ENCODE measurements around the gene SLC7A6OS.

Gene SLC7A6OS

GRCh38 chr16:68345958-68346635 lies 35.4 kb upstream of the SLC7A6OS start:
- TF ChIP-seq YY1 (IDR thresholded peaks at IDR 0.05; ENCODE audit: low read depth) (no peak), TCF12 (IDR thresholded peaks at IDR 0.05; ENCODE audit: low read depth) (no peak), NFIC (IDR thresholded peaks at IDR 0.05) (no peak), CREB1 (IDR thresholded peaks at IDR 0.05; ENCODE audit: low read depth) (no peak), FOXM1 (IDR thresholded peaks at IDR 0.05; ENCODE audit: borderline replicate concordance, low read depth) (no peak), EGR1 (IDR thresholded peaks at IDR 0.05) (no peak), TEAD4 (IDR thresholded peaks at IDR 0.05) (no peak), TAF1 (IDR thresholded peaks at IDR 0.05; ENCODE audit: low read depth) (no peak), RAD21 (IDR thresholded peaks at IDR 0.05; ENCODE audit: low read depth) (no peak), USF1 (IDR thresholded peaks at IDR 0.05) (no peak), EP300 (IDR thresholded peaks at IDR 0.05; ENCODE audit: borderline replicate concordance) (no peak), ZBTB7A (IDR thresholded peaks at IDR 0.05; ENCODE audit: low read depth) (no peak), CEBPB (IDR thresholded peaks at IDR 0.05) (no peak)
- TF ChIP-seq, protein P1, sequence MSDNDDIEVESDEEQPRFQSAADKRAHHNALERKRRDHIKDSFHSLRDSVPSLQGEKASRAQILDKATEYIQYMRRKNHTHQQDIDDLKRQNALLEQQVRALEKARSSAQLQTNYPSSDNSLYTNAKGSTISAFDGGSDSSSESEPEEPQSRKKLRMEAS (IDR thresholded peaks at IDR 0.05): no peak
- TF ChIP-seq, protein P2, sequence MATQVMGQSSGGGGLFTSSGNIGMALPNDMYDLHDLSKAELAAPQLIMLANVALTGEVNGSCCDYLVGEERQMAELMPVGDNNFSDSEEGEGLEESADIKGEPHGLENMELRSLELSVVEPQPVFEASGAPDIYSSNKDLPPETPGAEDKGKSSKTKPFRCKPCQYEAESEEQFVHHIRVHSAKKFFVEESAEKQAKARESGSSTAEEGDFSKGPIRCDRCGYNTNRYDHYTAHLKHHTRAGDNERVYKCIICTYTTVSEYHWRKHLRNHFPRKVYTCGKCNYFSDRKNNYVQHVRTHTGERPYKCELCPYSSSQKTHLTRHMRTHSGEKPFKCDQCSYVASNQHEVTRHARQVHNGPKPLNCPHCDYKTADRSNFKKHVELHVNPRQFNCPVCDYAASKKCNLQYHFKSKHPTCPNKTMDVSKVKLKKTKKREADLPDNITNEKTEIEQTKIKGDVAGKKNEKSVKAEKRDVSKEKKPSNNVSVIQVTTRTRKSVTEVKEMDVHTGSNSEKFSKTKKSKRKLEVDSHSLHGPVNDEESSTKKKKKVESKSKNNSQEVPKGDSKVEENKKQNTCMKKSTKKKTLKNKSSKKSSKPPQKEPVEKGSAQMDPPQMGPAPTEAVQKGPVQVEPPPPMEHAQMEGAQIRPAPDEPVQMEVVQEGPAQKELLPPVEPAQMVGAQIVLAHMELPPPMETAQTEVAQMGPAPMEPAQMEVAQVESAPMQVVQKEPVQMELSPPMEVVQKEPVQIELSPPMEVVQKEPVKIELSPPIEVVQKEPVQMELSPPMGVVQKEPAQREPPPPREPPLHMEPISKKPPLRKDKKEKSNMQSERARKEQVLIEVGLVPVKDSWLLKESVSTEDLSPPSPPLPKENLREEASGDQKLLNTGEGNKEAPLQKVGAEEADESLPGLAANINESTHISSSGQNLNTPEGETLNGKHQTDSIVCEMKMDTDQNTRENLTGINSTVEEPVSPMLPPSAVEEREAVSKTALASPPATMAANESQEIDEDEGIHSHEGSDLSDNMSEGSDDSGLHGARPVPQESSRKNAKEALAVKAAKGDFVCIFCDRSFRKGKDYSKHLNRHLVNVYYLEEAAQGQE (IDR thresholded peaks at IDR 0.05; ENCODE audit: low read depth): no peak

DNA sequence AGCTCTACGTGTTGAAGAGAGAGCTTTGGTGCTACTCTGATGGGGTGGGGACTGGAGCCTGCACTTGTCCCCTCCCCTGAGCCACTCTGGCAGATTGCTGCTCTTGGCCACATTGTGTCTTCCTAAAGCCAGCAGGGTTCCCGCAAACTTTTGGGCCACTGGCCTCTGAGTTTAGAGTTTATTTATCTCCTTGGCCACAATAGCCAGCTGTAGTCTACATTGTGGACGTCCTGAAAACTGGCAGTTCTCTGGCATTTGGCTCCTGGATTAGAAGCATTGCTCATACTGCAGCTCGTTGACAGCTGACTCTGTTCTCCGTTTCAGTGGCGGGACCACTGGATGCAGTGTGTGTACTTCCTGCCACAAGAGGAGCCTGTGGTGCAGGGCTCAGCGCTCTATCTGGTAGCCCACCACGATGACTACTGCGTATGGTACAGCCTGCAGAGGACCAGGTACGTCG lies 34.6 kb upstream of the SLC7A6OS start:
- TF ChIP-seq CREB1 (IDR thresholded peaks at IDR 0.05; ENCODE audit: low read depth) (no peak), RAD21 (IDR thresholded peaks at IDR 0.05; ENCODE audit: low read depth) (no peak), ZBTB7A (IDR thresholded peaks at IDR 0.05; ENCODE audit: low read depth) (no peak), USF1 (IDR thresholded peaks at IDR 0.05) (no peak), NFIC (IDR thresholded peaks at IDR 0.05) (no peak), TEAD4 (IDR thresholded peaks at IDR 0.05) (no peak), EGR1 (IDR thresholded peaks at IDR 0.05) (no peak), CEBPB (IDR thresholded peaks at IDR 0.05) (no peak), FOXM1 (IDR thresholded peaks at IDR 0.05; ENCODE audit: borderline replicate concordance, low read depth) (no peak), TCF12 (IDR thresholded peaks at IDR 0.05; ENCODE audit: low read depth) (no peak), EP300 (IDR thresholded peaks at IDR 0.05; ENCODE audit: borderline replicate concordance) (no peak)
- TF ChIP-seq, protein P1 (IDR thresholded peaks at IDR 0.05): no peak
- TF ChIP-seq, protein P2 (IDR thresholded peaks at IDR 0.05; ENCODE audit: low read depth): no peak

DNA sequence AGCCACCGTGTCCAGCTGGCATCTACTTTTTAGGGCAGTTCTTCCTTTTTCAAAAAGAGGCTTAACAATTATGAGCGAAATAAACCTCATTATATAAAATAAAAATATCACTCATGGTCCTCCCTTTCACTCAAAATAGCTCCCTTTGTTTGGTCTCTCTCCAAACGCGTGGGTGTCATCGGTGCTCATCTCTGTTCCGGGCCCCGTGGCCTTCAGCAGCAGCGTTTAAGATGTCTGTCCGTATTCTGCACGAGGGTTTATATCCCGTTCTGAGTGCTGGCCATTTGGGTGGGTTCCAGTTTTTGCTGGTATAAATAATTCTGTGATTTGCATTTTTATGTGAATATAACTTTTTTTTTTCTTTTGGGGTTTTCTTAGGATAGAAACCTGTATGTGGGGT lies 33.5 kb upstream of the SLC7A6OS start:
- TF ChIP-seq NFIC (IDR thresholded peaks at IDR 0.05): no peak
- no peak for TF ChIP-seq TCF12 (IDR thresholded peaks at IDR 0.05; ENCODE audit: low read depth)
- no peak for TF ChIP-seq EGR1 (IDR thresholded peaks at IDR 0.05)

DNA sequence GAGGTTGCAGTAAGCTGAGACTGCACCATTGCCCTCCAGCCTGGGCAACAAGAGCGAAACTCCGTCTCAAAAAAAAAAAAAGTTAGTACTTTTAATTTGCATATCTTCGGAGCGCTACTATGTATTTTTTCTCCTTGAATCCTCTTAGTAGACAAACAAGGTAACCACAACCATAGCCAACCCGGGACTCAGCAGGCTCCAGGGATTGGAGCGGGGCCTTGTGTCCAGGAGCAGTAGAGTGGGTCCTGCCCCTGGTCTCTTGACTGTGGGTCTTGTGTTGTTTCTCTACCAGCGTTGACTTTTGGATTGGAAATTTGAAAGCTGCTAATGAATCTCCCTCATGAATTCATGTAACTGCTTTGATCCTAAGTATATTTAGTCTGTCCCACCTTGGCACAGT lies 32.4 kb upstream of the SLC7A6OS start:
- TF ChIP-seq, protein P1 (IDR thresholded peaks at IDR 0.05): no peak
- TF ChIP-seq FOXM1 (IDR thresholded peaks at IDR 0.05; ENCODE audit: borderline replicate concordance, low read depth) (no peak), ZBTB7A (IDR thresholded peaks at IDR 0.05; ENCODE audit: low read depth) (no peak), YY1 (IDR thresholded peaks at IDR 0.05; ENCODE audit: low read depth) (no peak), CEBPB (IDR thresholded peaks at IDR 0.05) (no peak), TCF12 (IDR thresholded peaks at IDR 0.05; ENCODE audit: low read depth) (no peak), EP300 (IDR thresholded peaks at IDR 0.05; ENCODE audit: borderline replicate concordance) (no peak), NFIC (IDR thresholded peaks at IDR 0.05) (no peak), CREB1 (IDR thresholded peaks at IDR 0.05; ENCODE audit: low read depth) (no peak), RAD21 (IDR thresholded peaks at IDR 0.05; ENCODE audit: low read depth) (no peak), TEAD4 (IDR thresholded peaks at IDR 0.05) (no peak), USF1 (IDR thresholded peaks at IDR 0.05) (no peak), TAF1 (IDR thresholded peaks at IDR 0.05; ENCODE audit: low read depth) (no peak), EGR1 (IDR thresholded peaks at IDR 0.05) (no peak)
- TF ChIP-seq, protein P2 (IDR thresholded peaks at IDR 0.05; ENCODE audit: low read depth): no peak

All from Ishikawa (cell line).